ENCODE results near the gene HNRNPC.
A peak's percentile ranks its signal among the peaks of the same experiment; 100 is the strongest.

The HNRNPC gene

DNA sequence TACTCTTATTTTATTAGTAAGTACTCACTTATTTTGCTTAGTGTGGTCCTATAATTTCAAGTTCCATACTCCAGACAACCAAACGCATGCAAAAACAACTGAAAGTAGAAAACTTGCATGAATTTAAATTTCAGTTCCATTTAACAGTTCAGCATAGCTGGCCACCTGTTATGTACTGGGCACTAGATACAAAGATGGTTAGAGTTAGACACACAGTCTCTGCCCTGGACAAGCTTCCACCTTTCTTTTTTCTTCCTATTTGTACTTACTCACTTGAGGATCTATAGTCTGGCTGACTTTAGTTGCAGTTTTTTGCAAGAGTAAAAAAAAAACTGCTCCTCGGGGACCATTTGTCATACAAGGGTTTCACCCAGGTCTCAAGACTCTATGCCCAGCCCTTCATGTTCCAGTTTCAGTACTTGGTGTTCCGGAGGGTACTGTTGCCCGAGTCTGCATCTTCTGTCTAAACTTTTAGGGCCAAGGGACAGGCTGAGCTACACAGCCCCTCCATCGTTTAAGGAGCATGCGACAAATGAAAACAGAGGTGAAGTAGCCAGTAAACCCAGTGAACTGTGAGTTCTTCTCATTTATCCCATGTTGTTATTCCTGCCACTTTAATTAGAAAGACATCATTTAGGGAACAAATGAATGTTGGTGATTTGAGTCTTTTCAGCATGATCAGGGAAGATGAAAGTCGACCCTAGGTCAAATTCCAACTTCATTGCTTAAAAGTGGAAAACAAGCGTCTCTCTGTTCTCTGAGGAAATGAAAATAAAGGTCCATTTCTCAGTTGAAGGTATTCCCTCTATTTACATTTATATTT is 33.0 kb upstream of the HNRNPC start:
- no peaks in the 10 kb centered on the region for H3K79me2 ChIP-seq (ENCODE audit: insufficient read depth, low read length)
- H3K9ac ChIP-seq (ENCODE audit: low read length) = no peak overlapping the region
- no peaks in the 10 kb centered on the region for H3K9me2 ChIP-seq (replicated peaks; ENCODE audit: insufficient read depth, low read length)
- no peak overlapping the region for H3K27ac ChIP-seq (ENCODE audit: low read depth, low read length)
- H3K27me3 ChIP-seq (ENCODE audit: low read length) = no peaks in the 10 kb centered on the region
- no peak overlapping the region for H3K4me2 ChIP-seq (ENCODE audit: low read depth, low read length, poor library complexity, severe bottlenecking)
- TF ChIP-seq, protein P1, sequence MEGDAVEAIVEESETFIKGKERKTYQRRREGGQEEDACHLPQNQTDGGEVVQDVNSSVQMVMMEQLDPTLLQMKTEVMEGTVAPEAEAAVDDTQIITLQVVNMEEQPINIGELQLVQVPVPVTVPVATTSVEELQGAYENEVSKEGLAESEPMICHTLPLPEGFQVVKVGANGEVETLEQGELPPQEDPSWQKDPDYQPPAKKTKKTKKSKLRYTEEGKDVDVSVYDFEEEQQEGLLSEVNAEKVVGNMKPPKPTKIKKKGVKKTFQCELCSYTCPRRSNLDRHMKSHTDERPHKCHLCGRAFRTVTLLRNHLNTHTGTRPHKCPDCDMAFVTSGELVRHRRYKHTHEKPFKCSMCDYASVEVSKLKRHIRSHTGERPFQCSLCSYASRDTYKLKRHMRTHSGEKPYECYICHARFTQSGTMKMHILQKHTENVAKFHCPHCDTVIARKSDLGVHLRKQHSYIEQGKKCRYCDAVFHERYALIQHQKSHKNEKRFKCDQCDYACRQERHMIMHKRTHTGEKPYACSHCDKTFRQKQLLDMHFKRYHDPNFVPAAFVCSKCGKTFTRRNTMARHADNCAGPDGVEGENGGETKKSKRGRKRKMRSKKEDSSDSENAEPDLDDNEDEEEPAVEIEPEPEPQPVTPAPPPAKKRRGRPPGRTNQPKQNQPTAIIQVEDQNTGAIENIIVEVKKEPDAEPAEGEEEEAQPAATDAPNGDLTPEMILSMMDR (IDR thresholded peaks at IDR 0.05; ENCODE audit: insufficient read depth, low read length, poor library complexity, severe bottlenecking) = no peak
- no peak for TF ChIP-seq EZH2phosphoT487 (conservative IDR thresholded peaks at IDR 0.05; ENCODE audit: low read length)
- no peaks in the 10 kb centered on the region for H3K9me3 ChIP-seq (ENCODE audit: insufficient read depth, low read length)
- no peaks in the 10 kb centered on the region for H4K20me1 ChIP-seq (ENCODE audit: low read depth, low read length)
- no peak overlapping the region for H2AFZ ChIP-seq (ENCODE audit: low read depth, low read length, severe bottlenecking)
- H3K36me3 ChIP-seq (ENCODE audit: low read length) = no peaks in the 10 kb centered on the region
- H3F3A ChIP-seq (ENCODE audit: insufficient read depth) = peaks cover 2% of the 10 kb centered on the region; the same call in 1 of the 2 replicates
- H3K4me3 ChIP-seq (ENCODE audit: insufficient read depth, low read length, poor library complexity, severe bottlenecking) = no peak overlapping the region

GRCh38 chr14:21300892-21301291 is 31.6 kb upstream of the HNRNPC start:
- TF ChIP-seq EZH2phosphoT487 (conservative IDR thresholded peaks at IDR 0.05; ENCODE audit: low read length) = no peak
- TF ChIP-seq, protein P1 (IDR thresholded peaks at IDR 0.05; ENCODE audit: insufficient read depth, low read length, poor library complexity, severe bottlenecking) = no peak
- peak overlapping the region; percentile 52 for H3K4me2 ChIP-seq (ENCODE audit: low read depth, low read length, poor library complexity, severe bottlenecking)
- H2AFZ ChIP-seq (ENCODE audit: low read depth, low read length, severe bottlenecking) = peak overlapping the region; percentile 77
- H3K36me3 ChIP-seq (ENCODE audit: low read length) = no peaks in the 10 kb centered on the region
- H3K9me2 ChIP-seq (replicated peaks; ENCODE audit: insufficient read depth, low read length) = no peaks in the 10 kb centered on the region
- no peaks in the 10 kb centered on the region for H4K20me1 ChIP-seq (ENCODE audit: low read depth, low read length)
- H3K27ac ChIP-seq (ENCODE audit: low read depth, low read length) = no peak overlapping the region
- H3F3A ChIP-seq (ENCODE audit: insufficient read depth) = no peaks in the 10 kb centered on the region; the same call in 1 of the 2 replicates
- H3K9ac ChIP-seq (ENCODE audit: low read length) = peak overlapping the region; percentile 32
- no peaks in the 10 kb centered on the region for H3K9me3 ChIP-seq (ENCODE audit: insufficient read depth, low read length)
- no peak overlapping the region for H3K4me3 ChIP-seq (ENCODE audit: insufficient read depth, low read length, poor library complexity, severe bottlenecking)
- no peaks in the 10 kb centered on the region for H3K79me2 ChIP-seq (ENCODE audit: insufficient read depth, low read length)
- H3K27me3 ChIP-seq (ENCODE audit: low read length) = no peaks in the 10 kb centered on the region

- no peak overlapping the region for H2AFZ ChIP-seq (ENCODE audit: low read depth, low read length, severe bottlenecking)
- H3K9ac ChIP-seq (ENCODE audit: low read length) = no peak overlapping the region
- no peak overlapping the region for H3K4me3 ChIP-seq (ENCODE audit: insufficient read depth, low read length, poor library complexity, severe bottlenecking)
- H3K9me3 ChIP-seq (ENCODE audit: insufficient read depth, low read length) = no peaks in the 10 kb centered on the region
- TF ChIP-seq EZH2phosphoT487 (conservative IDR thresholded peaks at IDR 0.05; ENCODE audit: low read length) = no peak
- TF ChIP-seq, protein P1 (IDR thresholded peaks at IDR 0.05; ENCODE audit: insufficient read depth, low read length, poor library complexity, severe bottlenecking) = no peak
- H3K4me2 ChIP-seq (ENCODE audit: low read depth, low read length, poor library complexity, severe bottlenecking) = no peak overlapping the region
- no peaks in the 10 kb centered on the region for H4K20me1 ChIP-seq (ENCODE audit: low read depth, low read length)
- no peaks in the 10 kb centered on the region for H3K27me3 ChIP-seq (ENCODE audit: low read length)
- no peaks in the 10 kb centered on the region for H3K36me3 ChIP-seq (ENCODE audit: low read length)
- no peak overlapping the region for H3K27ac ChIP-seq (ENCODE audit: low read depth, low read length)
- no peaks in the 10 kb centered on the region for H3K9me2 ChIP-seq (replicated peaks; ENCODE audit: insufficient read depth, low read length)
- no peaks in the 10 kb centered on the region for H3K79me2 ChIP-seq (ENCODE audit: insufficient read depth, low read length)
- H3F3A ChIP-seq (ENCODE audit: insufficient read depth) = no peaks in the 10 kb centered on the region; the same call in 1 of the 2 replicates
Measured at GRCh38 chr14:21299562-21300130, 30.4 kb upstream of the HNRNPC start.

All from SU-DHL-6 (cell line).